ENCODE results near the gene GPN1. TPM values are rescaled to one million over a fixed set of nuclear protein-coding genes. Genes with fewer than 3 reads are reported as not detected.

GPN1 gene
- total RNA-seq, 1 donor from 2014 or later: 26.5 TPM

DNA sequence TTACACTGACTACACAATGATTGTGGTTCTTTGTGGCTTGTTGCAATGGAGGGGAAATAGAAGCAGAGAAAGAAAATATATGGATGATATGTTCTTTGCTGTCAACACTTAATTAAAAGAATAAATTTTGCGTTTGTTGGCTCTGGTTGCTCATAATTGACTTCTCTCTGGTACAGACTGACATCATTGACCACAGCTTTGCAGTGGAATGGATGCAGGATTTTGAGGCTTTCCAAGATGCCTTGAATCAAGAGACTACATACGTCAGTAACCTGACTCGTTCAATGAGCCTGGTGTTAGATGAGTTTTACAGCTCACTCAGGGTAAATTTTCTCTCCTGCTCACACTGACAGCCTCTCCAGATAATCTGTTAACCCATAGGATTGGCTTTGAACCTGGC, 9.9 kb downstream of the GPN1 start:
- no peak overlapping the region for H3K4me3 Mint-ChIP-seq (ENCODE audit: unreplicated experiment)
- no peaks in the 10 kb centered on the region for H3K27me3 Mint-ChIP-seq (ENCODE audit: low read depth)
- no peak overlapping the region for H3K27ac Mint-ChIP-seq (ENCODE audit: unreplicated experiment)
- TF ChIP-seq, protein P1, sequence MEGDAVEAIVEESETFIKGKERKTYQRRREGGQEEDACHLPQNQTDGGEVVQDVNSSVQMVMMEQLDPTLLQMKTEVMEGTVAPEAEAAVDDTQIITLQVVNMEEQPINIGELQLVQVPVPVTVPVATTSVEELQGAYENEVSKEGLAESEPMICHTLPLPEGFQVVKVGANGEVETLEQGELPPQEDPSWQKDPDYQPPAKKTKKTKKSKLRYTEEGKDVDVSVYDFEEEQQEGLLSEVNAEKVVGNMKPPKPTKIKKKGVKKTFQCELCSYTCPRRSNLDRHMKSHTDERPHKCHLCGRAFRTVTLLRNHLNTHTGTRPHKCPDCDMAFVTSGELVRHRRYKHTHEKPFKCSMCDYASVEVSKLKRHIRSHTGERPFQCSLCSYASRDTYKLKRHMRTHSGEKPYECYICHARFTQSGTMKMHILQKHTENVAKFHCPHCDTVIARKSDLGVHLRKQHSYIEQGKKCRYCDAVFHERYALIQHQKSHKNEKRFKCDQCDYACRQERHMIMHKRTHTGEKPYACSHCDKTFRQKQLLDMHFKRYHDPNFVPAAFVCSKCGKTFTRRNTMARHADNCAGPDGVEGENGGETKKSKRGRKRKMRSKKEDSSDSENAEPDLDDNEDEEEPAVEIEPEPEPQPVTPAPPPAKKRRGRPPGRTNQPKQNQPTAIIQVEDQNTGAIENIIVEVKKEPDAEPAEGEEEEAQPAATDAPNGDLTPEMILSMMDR (IDR thresholded peaks at IDR 0.05): no peak
- no peak for DNase-seq (ENCODE audit: low spot score)
- H3K4me1 Mint-ChIP-seq (ENCODE audit: low read depth): no peaks in the 10 kb centered on the region
- peaks cover 33% of the 10 kb centered on the region for H3K36me3 Mint-ChIP-seq (ENCODE audit: low read depth)
- H3K9me3 Mint-ChIP-seq (ENCODE audit: low read depth): no peaks in the 10 kb centered on the region

DNA sequence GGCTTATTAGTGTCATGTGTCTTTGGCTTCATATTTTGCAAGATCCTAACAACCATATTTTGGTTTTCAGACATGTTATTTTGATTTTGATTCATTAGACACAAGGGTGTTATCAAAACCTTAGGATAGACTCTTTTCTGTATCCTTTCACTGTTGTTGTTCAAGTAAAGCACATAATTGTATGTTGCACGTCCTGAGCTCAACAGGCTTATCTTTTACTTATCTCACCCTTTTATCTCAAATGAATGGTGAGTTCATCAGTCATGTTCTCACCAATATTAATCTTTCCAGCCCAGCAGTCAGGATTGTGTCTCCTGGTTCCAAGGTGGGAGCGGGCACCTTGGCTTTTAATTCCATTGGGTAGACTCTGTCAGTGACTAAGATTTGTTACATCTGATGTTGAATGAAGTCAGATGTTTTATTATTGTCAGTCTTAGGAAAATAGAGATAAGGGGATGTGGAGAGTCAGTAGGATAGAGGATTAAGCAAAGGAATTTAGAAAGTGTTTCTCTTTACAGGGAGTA, 11.9 kb downstream of the GPN1 start:
- Mint-ChIP-seq H3K27ac (ENCODE audit: unreplicated experiment) (no peak overlapping the region), H3K36me3 (ENCODE audit: low read depth) (peaks cover 23% of the 10 kb centered on the region)
- DNase-seq (ENCODE audit: low spot score): no peak

DNA sequence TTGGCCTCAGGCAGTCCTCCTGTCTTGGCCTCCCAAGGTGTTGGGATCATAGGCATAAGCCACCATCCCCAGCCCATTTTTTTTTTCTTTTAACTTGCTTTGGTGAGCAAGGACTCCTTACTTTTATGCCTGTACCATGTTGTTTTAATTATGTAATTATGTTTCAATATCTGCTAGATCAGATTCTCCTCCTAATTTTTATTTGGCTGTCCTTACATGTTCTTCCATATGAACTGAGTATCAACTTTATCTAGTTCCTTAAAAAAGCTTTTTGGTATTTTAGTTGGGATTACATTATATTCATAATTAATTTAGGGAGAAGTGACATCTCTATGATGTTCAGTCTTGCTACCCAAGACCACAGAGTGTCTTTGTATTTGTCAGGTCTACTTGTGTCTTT, 16.3 kb downstream of the GPN1 start:
- no peak for DNase-seq (ENCODE audit: low spot score)
- H3K36me3 Mint-ChIP-seq (ENCODE audit: low read depth): peaks cover 21% of the 10 kb centered on the region
- H3K27ac Mint-ChIP-seq (ENCODE audit: unreplicated experiment): no peak overlapping the region
- H3K27me3 Mint-ChIP-seq (ENCODE audit: low read depth): no peaks in the 10 kb centered on the region
- H3K4me1 Mint-ChIP-seq (ENCODE audit: low read depth): no peaks in the 10 kb centered on the region
- H3K9me3 Mint-ChIP-seq (ENCODE audit: low read depth): no peaks in the 10 kb centered on the region
- H3K4me3 Mint-ChIP-seq (ENCODE audit: unreplicated experiment): no peak overlapping the region
- TF ChIP-seq, protein P1 (IDR thresholded peaks at IDR 0.05): no peak

More for the DNA sequence above, 11.9 kb downstream of the GPN1 start:
- TF ChIP-seq, protein P1 (IDR thresholded peaks at IDR 0.05): no peak
- H3K9me3 Mint-ChIP-seq (ENCODE audit: low read depth): no peaks in the 10 kb centered on the region
- H3K4me3 Mint-ChIP-seq (ENCODE audit: unreplicated experiment): no peak overlapping the region
- H3K27me3 Mint-ChIP-seq (ENCODE audit: low read depth): no peaks in the 10 kb centered on the region
- H3K4me1 Mint-ChIP-seq (ENCODE audit: low read depth): no peaks in the 10 kb centered on the region

DNA sequence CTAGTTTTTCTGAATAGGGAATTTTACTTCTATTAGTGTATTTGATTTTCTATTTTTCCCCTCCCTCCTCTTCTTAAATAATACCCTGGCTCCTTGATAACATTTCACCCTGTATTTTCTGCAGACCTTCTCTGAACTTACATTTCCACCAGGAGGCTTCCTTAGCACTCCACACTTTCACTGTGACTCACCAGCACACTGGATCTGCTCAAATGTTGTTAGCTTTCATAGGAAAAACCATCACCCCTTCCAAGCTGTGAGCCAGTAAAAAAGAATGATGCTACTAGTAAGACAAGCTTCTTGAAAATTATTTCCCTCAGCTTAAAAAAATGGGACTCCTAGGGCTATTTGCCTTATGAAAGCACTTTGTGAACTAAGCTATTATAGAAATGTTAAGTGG, 18.4 kb downstream of the GPN1 start:
- H3K9me3 Mint-ChIP-seq (ENCODE audit: low read depth): no peaks in the 10 kb centered on the region
- peaks cover 23% of the 10 kb centered on the region for H3K36me3 Mint-ChIP-seq (ENCODE audit: low read depth)
- no peaks in the 10 kb centered on the region for H3K4me1 Mint-ChIP-seq (ENCODE audit: low read depth)
- TF ChIP-seq, protein P1 (IDR thresholded peaks at IDR 0.05): no peak
- DNase-seq (ENCODE audit: low spot score): no peak
- no peaks in the 10 kb centered on the region for H3K27me3 Mint-ChIP-seq (ENCODE audit: low read depth)
- no peak overlapping the region for H3K4me3 Mint-ChIP-seq (ENCODE audit: unreplicated experiment)
- H3K27ac Mint-ChIP-seq (ENCODE audit: unreplicated experiment): peak overlapping the region; percentile 30

DNA sequence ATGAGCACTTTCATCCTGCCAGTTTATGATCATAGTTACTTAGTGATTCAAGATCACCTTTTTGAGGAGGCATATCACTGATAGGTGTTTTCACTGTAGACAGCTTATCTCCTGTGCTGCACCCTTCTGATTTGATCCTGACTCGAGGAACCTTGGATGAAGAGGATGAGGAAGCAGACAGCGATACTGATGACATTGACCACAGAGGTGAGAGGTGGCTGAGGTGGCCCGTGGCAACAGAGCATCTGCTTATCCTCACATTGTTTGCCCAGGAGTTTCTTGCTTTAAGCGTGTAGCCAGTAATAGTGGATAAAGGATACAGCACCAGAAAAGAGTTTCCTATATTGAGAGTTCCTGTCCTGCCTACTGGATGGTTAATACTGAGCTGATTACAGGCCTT, 18.9 kb downstream of the GPN1 start:
- TF ChIP-seq, protein P1 (IDR thresholded peaks at IDR 0.05): no peak
- no peak overlapping the region for H3K4me3 Mint-ChIP-seq (ENCODE audit: unreplicated experiment)
- no peak overlapping the region for H3K27ac Mint-ChIP-seq (ENCODE audit: unreplicated experiment)
- peaks cover 25% of the 10 kb centered on the region for H3K36me3 Mint-ChIP-seq (ENCODE audit: low read depth)
- H3K4me1 Mint-ChIP-seq (ENCODE audit: low read depth): no peaks in the 10 kb centered on the region
- H3K9me3 Mint-ChIP-seq (ENCODE audit: low read depth): no peaks in the 10 kb centered on the region
- no peak for DNase-seq (ENCODE audit: low spot score)
- no peaks in the 10 kb centered on the region for H3K27me3 Mint-ChIP-seq (ENCODE audit: low read depth)
